H9 (cell line): ENCODE results near the gene KCNMB3. TPM values are rescaled to one million over a fixed set of nuclear protein-coding genes. Genes with fewer than 3 reads are reported as not detected.

ENCODE experiments used
- DNase-seq: peaks from one replicate; pipeline ENCODE4 v3.0.0-alpha.2; 2017
- H2AFZ ChIP-seq: one replicate; pipeline ENCODE4 v1.6.1; 2013; ENCODE audit warnings: mild to moderate bottlenecking, low read length, control low read depth, moderate library complexity
- H2AK5ac ChIP-seq: 2 replicates; pipeline ENCODE4 v1.6.1; 2013; ENCODE audit warnings: low read length, control low read depth, mixed read lengths; ENCODE audit not compliant: insufficient read length
- H2BK120ac ChIP-seq: one replicate; pipeline ENCODE4 v1.6.1; 2013; ENCODE audit warnings: low read depth, mild to moderate bottlenecking, low read length, control low read depth, inconsistent platforms; ENCODE audit not compliant: poor library complexity, severe bottlenecking
- H2BK12ac ChIP-seq: 2 replicates; pipeline ENCODE4 v1.6.1; 2013; ENCODE audit warnings: low read length, control low read depth, mixed read lengths, low read depth; ENCODE audit not compliant: insufficient read length
- H2BK15ac ChIP-seq: 2 replicates; pipeline ENCODE4 v1.6.1; 2013; ENCODE audit warnings: low read depth, low read length, control low read depth
- H2BK20ac ChIP-seq: one replicate; pipeline ENCODE4 v1.6.1; 2013; ENCODE audit warnings: low read depth, mild to moderate bottlenecking, low read length, control low read depth, inconsistent platforms; ENCODE audit not compliant: poor library complexity, severe bottlenecking
- H2BK5ac ChIP-seq: 2 replicates; pipeline ENCODE4 v1.6.1; 2013; ENCODE audit warnings: low read length, control low read depth, mixed read lengths; ENCODE audit not compliant: insufficient read length
- H3K14ac ChIP-seq: 2 replicates; pipeline ENCODE4 v1.6.1; 2013; ENCODE audit warnings: low read length, control low read depth; ENCODE audit not compliant: insufficient read depth
- H3K18ac ChIP-seq: 2 replicates; pipeline ENCODE4 v1.6.1; 2013; ENCODE audit warnings: low read depth, mild to moderate bottlenecking, mixed read lengths, low read length, control low read depth; ENCODE audit not compliant: insufficient read length
- H3K23ac ChIP-seq: 2 replicates; pipeline ENCODE4 v1.6.1; 2013; ENCODE audit warnings: low read length, control low read depth, mixed read lengths, low read depth; ENCODE audit not compliant: insufficient read length
- H3K23me2 ChIP-seq: 2 replicates; pipeline ENCODE4 v1.6.1; 2013; ENCODE audit warnings: low read depth, mild to moderate bottlenecking, mixed read lengths, low read length, control low read depth; ENCODE audit not compliant: insufficient read length, poor library complexity, severe bottlenecking
- H3K27ac ChIP-seq: 2 replicates; pipeline ENCODE4 v1.5.1; 2013; ENCODE audit warnings: low read length, control low read depth, mixed read lengths, low read depth; ENCODE audit not compliant: insufficient read length
- H3K27me3 ChIP-seq: 2 replicates; pipeline ENCODE4 v1.6.1; 2013; ENCODE audit warnings: low read length, control low read depth, inconsistent platforms; ENCODE audit not compliant: insufficient read depth
- H3K4ac ChIP-seq: 2 replicates; pipeline ENCODE4 v1.6.1; 2013; ENCODE audit warnings: low read depth, mild to moderate bottlenecking, control low read depth, inconsistent platforms, low read length, moderate library complexity
- H3K4me1 ChIP-seq: 2 replicates; pipeline ENCODE4 v1.6.1; 2013; ENCODE audit warnings: low read length, control low read depth, inconsistent platforms; ENCODE audit not compliant: insufficient read depth
- H3K4me2 ChIP-seq: 2 replicates; pipeline ENCODE4 v1.6.1; 2013; ENCODE audit warnings: low read length, control low read depth, mixed read lengths; ENCODE audit not compliant: insufficient read length, insufficient read depth
- H3K56ac ChIP-seq: 2 replicates; pipeline ENCODE4 v1.6.1; 2013; ENCODE audit warnings: low read depth, mild to moderate bottlenecking, mixed read lengths, low read length, control low read depth; ENCODE audit not compliant: insufficient read length
- H3K79me1 ChIP-seq: 2 replicates; pipeline ENCODE4 v1.6.1; 2013; ENCODE audit warnings: low read depth, mild to moderate bottlenecking, moderate library complexity, low read length, control low read depth, inconsistent platforms; ENCODE audit not compliant: insufficient read depth, poor library complexity, severe bottlenecking
- H3K79me2 ChIP-seq: 2 replicates; pipeline ENCODE4 v1.6.1; 2013; ENCODE audit warnings: low read length, control low read depth, inconsistent platforms; ENCODE audit not compliant: insufficient read depth
- H3K9ac ChIP-seq: 2 replicates; pipeline ENCODE4 v1.6.1; 2013; ENCODE audit warnings: low read length, control low read depth, mixed read lengths; ENCODE audit not compliant: insufficient read length; ENCODE audit errors: extremely low read depth
- H3K9me3 ChIP-seq: one replicate; pipeline ENCODE4 v1.6.1; 2013; ENCODE audit warnings: low read depth, low read length, inconsistent platforms; ENCODE audit not compliant: control insufficient read depth
- H3T11ph ChIP-seq: one replicate; pipeline ENCODE4 v1.6.1; 2013; ENCODE audit warnings: mild to moderate bottlenecking, low read length, control low read depth, inconsistent platforms
- H4K20me1 ChIP-seq: one replicate; pipeline ENCODE4 v1.6.1; 2013; ENCODE audit not compliant: control insufficient read depth, insufficient read length, insufficient read depth
- H4K5ac ChIP-seq: 2 replicates; pipeline ENCODE4 v1.6.1; 2013; ENCODE audit warnings: low read depth, mild to moderate bottlenecking, mixed read lengths, low read length, control low read depth; ENCODE audit not compliant: insufficient read length
- H4K8ac ChIP-seq: replicated peaks from 2 replicates; pipeline ENCODE4 v1.6.1; 2013; ENCODE audit warnings: low read length, control low read depth, mixed read lengths, low read depth; ENCODE audit not compliant: insufficient read length
- H4K91ac ChIP-seq: 2 replicates; pipeline ENCODE4 v1.6.1; 2013; ENCODE audit warnings: low read depth, mild to moderate bottlenecking, moderate library complexity, mixed read lengths, low read length, control low read depth; ENCODE audit not compliant: insufficient read length
- H3K27ac Mint-ChIP-seq, 3 experiments: 2 replicates in 2 of 3; 3 replicates in 1 of 3; pipeline ENCODE4 v1.8.0; 2020 to 2021; ENCODE audit warnings: mixed read lengths in 3 of 3, mild to moderate bottlenecking in 1 of 3, moderate library complexity in 1 of 3
- H3K27me3 Mint-ChIP-seq: 2 replicates; pipeline ENCODE4 v1.8.0; 2021; ENCODE audit warnings: low read depth, mild to moderate bottlenecking, moderate library complexity, mixed read lengths
- H3K36me3 Mint-ChIP-seq, 3 experiments: 2 replicates in 2 of 3; 3 replicates in 1 of 3; pipeline ENCODE4 v1.8.0; 2020 to 2021; ENCODE audit warnings: low read depth in 3 of 3, mixed read lengths in 3 of 3; ENCODE audit not compliant: insufficient read depth in 1 of 3
- H3K4me1 Mint-ChIP-seq, 2 experiments: 2 replicates each; pipeline ENCODE4 v1.8.0; 2020; ENCODE audit warnings: mixed read lengths in 2 of 2
- H3K4me3 Mint-ChIP-seq, 2 experiments: 2 replicates in 1 of 2; 3 replicates in 1 of 2; pipeline ENCODE4 v1.8.0; 2020 to 2021; ENCODE audit warnings: mild to moderate bottlenecking in 2 of 2, mixed read lengths in 2 of 2, moderate library complexity in 1 of 2
- H3K9me3 Mint-ChIP-seq, 2 experiments: 2 replicates in 1 of 2; 3 replicates in 1 of 2; pipeline ENCODE4 v1.8.0; 2020; ENCODE audit warnings: mild to moderate bottlenecking in 2 of 2, mixed read lengths in 2 of 2, moderate library complexity in 1 of 2
- CTCF ChIP-seq: fragments of 200-600 bp; sonication (generic); conservative IDR thresholded peaks from 3 replicates; pipeline ENCODE4 v1.8.0; 2021; ENCODE audit warnings: antibody characterized with exemption, mild to moderate bottlenecking
- WGBS: extraction: QIAGEN DNeasy Blood & Tissue Kit; methylation state at CpG from one replicate; pipeline ENCODE4 v1.1.7; 2013; ENCODE audit warnings: missing lambda C conversion rate, low lambda C conversion rate, mixed read lengths; ENCODE audit not compliant: insufficient read length; ENCODE audit errors: extremely low coverage; 5-methylcytosine and 5-hydroxymethylcytosine counted together
- total RNA-seq: library from RNA; stranded (reverse); gene quantifications from 2 replicates; pipeline ENCODE4 v1.2.1, GENCODE V29; 2021

The KCNMB3 gene
- total RNA-seq, 1 experiment from 2014 or later, result 1.6 TPM

GRCh38 chr3:179236669-179237301, 14.1 kb downstream of the KCNMB3 start:
- Histone ChIP-seq H3K9me3 (no peaks in the 10 kb centered on the region), H3K27me3 (no peaks in the 10 kb centered on the region), H3T11ph (no peak overlapping the region), H3K79me2 (no peaks in the 10 kb centered on the region), H4K8ac (no peak overlapping the region), H2BK12ac (no peak overlapping the region), H3K9ac (no peak overlapping the region), H2AFZ (no peak overlapping the region), H2BK5ac (no peak overlapping the region), H3K4ac (no peak overlapping the region), H3K79me1 (no peaks in the 10 kb centered on the region), H3K27ac (no peak overlapping the region), H4K20me1 (no peaks in the 10 kb centered on the region), H3K4me1 (no peaks in the 10 kb centered on the region; the same call in 1 of the 2 replicates), H3K23me2 (no peaks in the 10 kb centered on the region), H4K5ac (no peak overlapping the region), H3K18ac (no peak overlapping the region), H3K23ac (no peak overlapping the region), H3K4me2 (no peak overlapping the region), H2BK15ac (no peak overlapping the region), H3K14ac (no peak overlapping the region), H4K91ac (no peak overlapping the region), H2AK5ac (no peak overlapping the region), H3K56ac (no peak overlapping the region), H2BK20ac (no peak overlapping the region), H2BK120ac (no peak overlapping the region)
- Mint-ChIP-seq H3K27ac (no peak overlapping the region; a peak in 1 of 7 replicates), H3K36me3 (peaks cover 0 to 3% (median 1%) of the 10 kb centered on the region in 3 experiments; a peak in 2 of 7 replicates), H3K27me3 (no peaks in the 10 kb centered on the region), H3K4me1 (peaks cover 7 to 9% of the 10 kb centered on the region in 2 experiments; a peak in 3 of 4 replicates), H3K9me3 (no peaks in the 10 kb centered on the region), H3K4me3 (no peak overlapping the region)
- TF ChIP-seq CTCF, result no peak
- WGBS, result no CpG with 5 or more reads among the region's 2 CpGs
- no peak for DNase-seq
